ENCODE measurements around the gene HTN3. TPM values are rescaled to one million over a fixed set of nuclear protein-coding genes. Genes with fewer than 3 reads are reported as not detected.
"Not testable (repeated sequence)": the region's sequence is repeated elsewhere in the genome, so short reads cannot be mapped to it uniquely, and the experiment has no call there.

The HTN3 gene
- total RNA-seq, 1 experiment from 2014 or later: not detected

- Histone ChIP-seq H4K20me1 (ENCODE audit: insufficient read depth) (no peaks in the 10 kb centered on the region), H3K27me3 (ENCODE audit: insufficient read depth, low read depth) (no peaks in the 10 kb centered on the region), H2AFZ (no peak overlapping the region), H3K4me1 (replicated peaks; ENCODE audit: insufficient read depth) (no peaks in the 10 kb centered on the region), H3K79me2 (ENCODE audit: low read depth) (no peaks in the 10 kb centered on the region), H3K4me2 (no peak overlapping the region), H3K4me3 (no peak overlapping the region), H3K27ac (no peak overlapping the region), H3K36me3 (ENCODE audit: low read depth) (no peaks in the 10 kb centered on the region), H3F3A (ENCODE audit: insufficient read depth, low read depth) (no peaks in the 10 kb centered on the region), H3K9me3 (ENCODE audit: insufficient read depth, low read depth) (no peaks in the 10 kb centered on the region), H3K9me2 (ENCODE audit: insufficient read depth) (no peaks in the 10 kb centered on the region)
- intact Hi-C loops (cut with micrococcal nuclease; ENCODE audit: unreplicated experiment): no loop called here
- DNase-seq: no peak
- ChIA-PET CTCF (no interaction called here), POLR2A (ENCODE audit: unreplicated experiment) (no interaction called here)
- no TSS peak for BruUV-seq (replicated peaks)
- TF ChIP-seq EZH2 (IDR thresholded peaks at IDR 0.05; ENCODE audit: low read depth): no peak
- TF ChIP-seq, protein P1, sequence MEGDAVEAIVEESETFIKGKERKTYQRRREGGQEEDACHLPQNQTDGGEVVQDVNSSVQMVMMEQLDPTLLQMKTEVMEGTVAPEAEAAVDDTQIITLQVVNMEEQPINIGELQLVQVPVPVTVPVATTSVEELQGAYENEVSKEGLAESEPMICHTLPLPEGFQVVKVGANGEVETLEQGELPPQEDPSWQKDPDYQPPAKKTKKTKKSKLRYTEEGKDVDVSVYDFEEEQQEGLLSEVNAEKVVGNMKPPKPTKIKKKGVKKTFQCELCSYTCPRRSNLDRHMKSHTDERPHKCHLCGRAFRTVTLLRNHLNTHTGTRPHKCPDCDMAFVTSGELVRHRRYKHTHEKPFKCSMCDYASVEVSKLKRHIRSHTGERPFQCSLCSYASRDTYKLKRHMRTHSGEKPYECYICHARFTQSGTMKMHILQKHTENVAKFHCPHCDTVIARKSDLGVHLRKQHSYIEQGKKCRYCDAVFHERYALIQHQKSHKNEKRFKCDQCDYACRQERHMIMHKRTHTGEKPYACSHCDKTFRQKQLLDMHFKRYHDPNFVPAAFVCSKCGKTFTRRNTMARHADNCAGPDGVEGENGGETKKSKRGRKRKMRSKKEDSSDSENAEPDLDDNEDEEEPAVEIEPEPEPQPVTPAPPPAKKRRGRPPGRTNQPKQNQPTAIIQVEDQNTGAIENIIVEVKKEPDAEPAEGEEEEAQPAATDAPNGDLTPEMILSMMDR (conservative IDR thresholded peaks at IDR 0.05): no peak
Measured at GRCh38 chr4:70023218-70023617, 5.0 kb upstream of the HTN3 start.

GRCh38 chr4:70027011-70027410 lies 1.2 kb upstream of the HTN3 start:
- BruUV-seq (replicated peaks): no TSS peak
- no peaks in the 10 kb centered on the region for H3K27me3 ChIP-seq (ENCODE audit: insufficient read depth, low read depth)
- intact Hi-C loops (cut with micrococcal nuclease; ENCODE audit: unreplicated experiment): no loop called here
- no peaks in the 10 kb centered on the region for H3F3A ChIP-seq (ENCODE audit: insufficient read depth, low read depth)
- no peaks in the 10 kb centered on the region for H4K20me1 ChIP-seq (ENCODE audit: insufficient read depth)
- H3K9me3 ChIP-seq (ENCODE audit: insufficient read depth, low read depth): no peaks in the 10 kb centered on the region
- H3K36me3 ChIP-seq (ENCODE audit: low read depth): no peaks in the 10 kb centered on the region
- ChIA-PET POLR2A (ENCODE audit: unreplicated experiment) (no interaction called here), CTCF (no interaction called here)
- no peak for TF ChIP-seq EZH2 (IDR thresholded peaks at IDR 0.05; ENCODE audit: low read depth)
- TF ChIP-seq, protein P1 (conservative IDR thresholded peaks at IDR 0.05): no peak
- no peak for DNase-seq
- no peaks in the 10 kb centered on the region for H3K4me1 ChIP-seq (replicated peaks; ENCODE audit: insufficient read depth)
- no peak overlapping the region for H3K27ac ChIP-seq
- no peak overlapping the region for H2AFZ ChIP-seq
- no peaks in the 10 kb centered on the region for H3K9me2 ChIP-seq (ENCODE audit: insufficient read depth)
- H3K4me2 ChIP-seq: no peak overlapping the region
- H3K4me3 ChIP-seq: no peak overlapping the region
- H3K79me2 ChIP-seq (ENCODE audit: low read depth): no peaks in the 10 kb centered on the region

DNA sequence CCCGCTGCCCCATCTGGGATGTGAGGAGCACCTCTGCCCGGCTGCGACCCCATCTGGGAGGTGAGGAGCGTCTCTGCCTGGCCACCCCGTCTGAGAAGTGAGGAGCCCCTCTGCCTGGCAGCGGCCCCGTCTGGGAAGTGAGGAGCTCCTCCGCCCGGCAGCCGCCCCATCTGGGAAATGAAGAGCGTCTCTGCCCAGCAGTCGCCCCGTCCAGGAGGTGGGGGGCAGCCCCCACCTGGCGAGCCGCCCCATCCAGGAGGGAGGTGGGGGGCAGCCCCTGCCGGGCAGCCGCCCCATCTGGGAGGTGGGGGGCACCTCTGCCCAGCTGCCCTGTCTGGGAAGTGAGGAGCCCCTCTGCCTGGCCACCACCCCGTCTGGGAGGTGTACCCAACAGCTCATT lies 9.3 kb downstream of the HTN3 start:
- CTCF ChIA-PET; H3K27me3 ChIP-seq (ENCODE audit: insufficient read depth, low read depth); POLR2A ChIA-PET (ENCODE audit: unreplicated experiment); H3F3A ChIP-seq (ENCODE audit: insufficient read depth, low read depth); H2AFZ ChIP-seq; H3K4me2 ChIP-seq; H3K9me3 ChIP-seq (ENCODE audit: insufficient read depth, low read depth); DNase-seq; H3K27ac ChIP-seq; H3K36me3 ChIP-seq (ENCODE audit: low read depth); H3K4me1 ChIP-seq (replicated peaks; ENCODE audit: insufficient read depth); H3K4me3 ChIP-seq; H4K20me1 ChIP-seq (ENCODE audit: insufficient read depth); intact Hi-C loops (cut with micrococcal nuclease; ENCODE audit: unreplicated experiment); BruUV-seq (replicated peaks); H3K9me2 ChIP-seq (ENCODE audit: insufficient read depth); H3K79me2 ChIP-seq (ENCODE audit: low read depth): not testable (repeated sequence)

- H3K4me3 ChIP-seq; H3K79me2 ChIP-seq (ENCODE audit: low read depth); CTCF ChIA-PET; H3K27ac ChIP-seq; DNase-seq; H3F3A ChIP-seq (ENCODE audit: insufficient read depth, low read depth); POLR2A ChIA-PET (ENCODE audit: unreplicated experiment); H3K9me2 ChIP-seq (ENCODE audit: insufficient read depth); H3K36me3 ChIP-seq (ENCODE audit: low read depth); H3K9me3 ChIP-seq (ENCODE audit: insufficient read depth, low read depth); H3K4me2 ChIP-seq; H4K20me1 ChIP-seq (ENCODE audit: insufficient read depth); H3K4me1 ChIP-seq (replicated peaks; ENCODE audit: insufficient read depth); H2AFZ ChIP-seq; BruUV-seq (replicated peaks); H3K27me3 ChIP-seq (ENCODE audit: insufficient read depth, low read depth); intact Hi-C loops (cut with micrococcal nuclease; ENCODE audit: unreplicated experiment): not testable (repeated sequence)
Measured at GRCh38 chr4:70039928-70040327, 11.7 kb downstream of the HTN3 start.
